CD4-positive, alpha-beta T cell treated with Interleukin-21 for 1 hour (primary cell): Measurements from ENCODE around the gene EVX2.

Source experiments
- DNase-seq: peaks from one replicate; pipeline ENCODE4 v3.0.0-alpha.2; 2020

The EVX2 gene

GRCh38 chr2:176095421-176095820, 11.7 kb upstream of the EVX2 start:
- no peak for DNase-seq

- DNase-seq: no peak
Measured at GRCh38 chr2:176094349-176094748, 10.6 kb upstream of the EVX2 start.

GRCh38 chr2:176093898-176094249, 10.1 kb upstream of the EVX2 start:
- no peak for DNase-seq

GRCh38 chr2:176093145-176093897, 9.6 kb upstream of the EVX2 start:
- no peak for DNase-seq

- DNase-seq: no peak
Measured at GRCh38 chr2:176092270-176093144, 8.7 kb upstream of the EVX2 start, which contains the start of gene HOXD13. TSS of gene HOXD13 (plus strand) at chr2:176092721. CDS start at chr2:176092891, 170 bp downstream.

- no peak for DNase-seq
Measured at GRCh38 chr2:176091329-176092258, 7.8 kb upstream of the EVX2 start.

GRCh38 chr2:176090862-176091261, 7.1 kb upstream of the EVX2 start:
- DNase-seq: no peak

- no peak for DNase-seq
Measured at GRCh38 chr2:176089843-176090395, 6.2 kb upstream of the EVX2 start.

- DNase-seq: no peak
Measured at GRCh38 chr2:176088937-176089842, 5.4 kb upstream of the EVX2 start.

- peak; percentile 29 for DNase-seq
Measured at GRCh38 chr2:176088048-176088936, 4.5 kb upstream of the EVX2 start.

- no peak for DNase-seq
Measured at GRCh38 chr2:176087330-176088047, 3.7 kb upstream of the EVX2 start.

GRCh38 chr2:176085861-176086771, 2.4 kb upstream of the EVX2 start:
- no peak for DNase-seq

- no peak for DNase-seq
Measured at GRCh38 chr2:176085120-176085788, 1.5 kb upstream of the EVX2 start.

GRCh38 chr2:176084611-176085119, 903 bp upstream of the EVX2 start:
- DNase-seq: no peak

GRCh38 chr2:176082824-176083751, 674 bp downstream of the EVX2 start:
- DNase-seq: no peak

GRCh38 chr2:176082525-176082823, 1.3 kb downstream of the EVX2 start:
- DNase-seq: no peak
